Kidney (tissue), 14 donors: ENCODE measurements around the gene TSN. TPM values are rescaled to one million over a fixed set of nuclear protein-coding genes. Genes with fewer than 3 reads are reported as not detected.

Source experiments
- DNase-seq, 5 donors: peaks; one replicate each; pipeline ENCODE4 v3.0.0-alpha.2; 2013 to 2020
- FAIRE-seq: peaks from 2 replicates; lab custom pipeline; 2012; peaks lifted over from hg19 to GRCh38; lab: Jason Lieb, UNC
- H3K27ac ChIP-seq, 2 donors: one replicate each; pipeline ENCODE4 v1.7.0; 2013; ENCODE audit warnings: low read depth in 2 of 2, low read length in 2 of 2, inconsistent platforms in 1 of 2
- H3K27me3 ChIP-seq: one replicate; pipeline ENCODE4 v1.7.1; 2013; ENCODE audit warnings: low read length, inconsistent platforms; ENCODE audit not compliant: control insufficient read depth, insufficient read depth
- H3K36me3 ChIP-seq, 3 donors: one replicate each; pipeline versions ENCODE4 v1.7.0 to v1.7.1; 2013; ENCODE audit warnings: low read length in 3 of 3, control low read depth in 1 of 3, inconsistent platforms in 1 of 3; ENCODE audit not compliant: insufficient read depth in 3 of 3, control insufficient read depth in 2 of 3
- H3K4me1 ChIP-seq, 3 donors: one replicate each; pipeline versions ENCODE4 v1.7.0 to v1.7.1; 2013; ENCODE audit warnings: low read length in 3 of 3, inconsistent platforms in 1 of 3, low read depth in 1 of 3; ENCODE audit not compliant: control insufficient read depth in 2 of 3, insufficient read depth in 2 of 3
- H3K4me3 ChIP-seq, 3 donors: one replicate each; pipeline versions ENCODE4 v1.7.0 to v1.8.1; 2013; ENCODE audit warnings: low read length in 3 of 3, control low read depth in 1 of 3, inconsistent platforms in 1 of 3
- H3K9ac ChIP-seq, 3 donors: one replicate each; pipeline versions ENCODE4 v1.7.0 to v1.7.1; 2013; ENCODE audit warnings: low read length in 3 of 3, control low read depth in 1 of 3, inconsistent platforms in 1 of 3
- H3K9me3 ChIP-seq, 3 donors: one replicate each; pipeline versions ENCODE4 v1.7.0 to v1.7.1; 2013; ENCODE audit warnings: low read length in 3 of 3, control low read depth in 1 of 3, inconsistent platforms in 1 of 3; ENCODE audit not compliant: control insufficient read depth in 2 of 3, insufficient read depth in 1 of 3
- intact Hi-C: fragments of 100-400 bp; cut with DNase I; formaldehyde crosslinking; loops from one replicate; pipeline ENCODE4 v1.11.1; 2022
- polyA plus RNA-seq: library from polyadenylated mRNA; stranded (reverse); fragments of 350-450 nt; fragmentation: Illumina TruSeq; extraction: RNeasy Lipid Tissue Mini Kit (QIAGEN cat#74804); gene quantifications from one replicate; pipeline ENCODE4 v1.2.3, GENCODE V29; 2014; ENCODE audit warnings: low read depth, low replicate concordance; ENCODE audit not compliant: insufficient read depth
- total RNA-seq: library from RNA; stranded (reverse); fragmentation: NEBNext Ultra II Directional; extraction: Animal tissue kit (Norgen Biotek cat#: 25700); gene quantifications from one replicate; pipeline ENCODE4 v1.2.1, GENCODE V29; 2021
- TF ChIP-seq, protein P1 (sequence below): IDR thresholded peaks from 3 replicates; pipeline ENCODE4 v1.5.1; 2012; ENCODE audit warnings: mild to moderate bottlenecking, moderate library complexity, borderline replicate concordance; ENCODE audit not compliant: insufficient read depth; ENCODE audit errors: extremely low read depth
- donor health status: control.
- donor health status: control.
- donor health status: control.
- donor health status: control.
- donor health status: control.
- donor health status: DM: yes; HTN: yes; CAD: no.
- donor health status: Normal renal cell carcinoma (clear cell type).

TSN gene
- total and polyA plus RNA-seq, 2 donors from 2014 or later = 37.9 to 66.1 TPM

DNA sequence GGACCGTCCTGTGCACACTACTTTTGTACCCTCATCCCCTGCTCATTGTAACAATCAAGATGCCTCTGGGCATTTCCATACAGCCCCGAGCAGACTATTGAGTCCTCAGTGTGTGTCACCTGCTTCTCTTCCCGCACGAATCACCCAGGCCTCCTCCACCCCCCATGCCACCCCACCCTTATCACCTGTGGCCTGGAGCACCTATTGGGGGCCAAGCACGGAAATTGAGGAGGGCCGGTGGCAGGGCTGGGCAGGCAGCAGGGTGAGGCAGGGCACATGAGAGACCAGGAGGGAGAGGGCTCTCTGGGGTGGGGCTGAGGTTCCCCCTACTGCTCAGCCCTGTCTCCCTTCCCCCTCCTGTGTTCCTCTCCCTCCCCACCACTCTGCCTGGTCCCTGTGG, 14.5 kb upstream of the TSN start:
- Histone ChIP-seq H3K36me3 (no peaks in the 10 kb centered on the region), H3K9ac (no peak overlapping the region), H3K27me3 (no peaks in the 10 kb centered on the region), H3K4me3 (no peak overlapping the region), H3K4me1 (no peaks in the 10 kb centered on the region), H3K27ac (no peak overlapping the region), H3K9me3 (no peaks in the 10 kb centered on the region)
- FAIRE-seq (no peak), DNase-seq (no peak)
- TF ChIP-seq, protein P1, sequence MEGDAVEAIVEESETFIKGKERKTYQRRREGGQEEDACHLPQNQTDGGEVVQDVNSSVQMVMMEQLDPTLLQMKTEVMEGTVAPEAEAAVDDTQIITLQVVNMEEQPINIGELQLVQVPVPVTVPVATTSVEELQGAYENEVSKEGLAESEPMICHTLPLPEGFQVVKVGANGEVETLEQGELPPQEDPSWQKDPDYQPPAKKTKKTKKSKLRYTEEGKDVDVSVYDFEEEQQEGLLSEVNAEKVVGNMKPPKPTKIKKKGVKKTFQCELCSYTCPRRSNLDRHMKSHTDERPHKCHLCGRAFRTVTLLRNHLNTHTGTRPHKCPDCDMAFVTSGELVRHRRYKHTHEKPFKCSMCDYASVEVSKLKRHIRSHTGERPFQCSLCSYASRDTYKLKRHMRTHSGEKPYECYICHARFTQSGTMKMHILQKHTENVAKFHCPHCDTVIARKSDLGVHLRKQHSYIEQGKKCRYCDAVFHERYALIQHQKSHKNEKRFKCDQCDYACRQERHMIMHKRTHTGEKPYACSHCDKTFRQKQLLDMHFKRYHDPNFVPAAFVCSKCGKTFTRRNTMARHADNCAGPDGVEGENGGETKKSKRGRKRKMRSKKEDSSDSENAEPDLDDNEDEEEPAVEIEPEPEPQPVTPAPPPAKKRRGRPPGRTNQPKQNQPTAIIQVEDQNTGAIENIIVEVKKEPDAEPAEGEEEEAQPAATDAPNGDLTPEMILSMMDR = no peak
- intact Hi-C loops = no loop called here

DNA sequence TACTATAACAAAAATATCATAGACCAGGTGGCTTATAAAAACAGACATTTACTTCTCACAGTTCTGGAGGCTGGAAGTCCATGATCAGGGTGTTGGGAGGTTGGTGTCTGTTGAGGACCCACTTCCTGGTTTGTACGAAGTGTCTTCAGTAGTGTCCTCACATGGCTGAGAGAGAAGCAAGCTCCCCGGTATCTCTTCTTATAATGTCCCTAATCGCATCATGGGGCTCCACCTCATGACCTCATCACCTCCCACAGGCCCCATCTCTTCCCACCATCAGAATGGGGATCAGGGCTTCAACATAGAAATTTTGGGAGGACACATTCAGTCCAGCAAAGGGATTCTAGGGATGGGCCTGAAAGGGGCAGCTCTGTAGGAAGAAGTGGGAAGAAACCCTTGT, 14.0 kb upstream of the TSN start:
- Histone ChIP-seq H3K36me3 (no peaks in the 10 kb centered on the region), H3K4me1 (no peaks in the 10 kb centered on the region), H3K27ac (no peak overlapping the region), H3K9me3 (no peaks in the 10 kb centered on the region), H3K4me3 (no peak overlapping the region), H3K9ac (no peak overlapping the region), H3K27me3 (no peaks in the 10 kb centered on the region)
- FAIRE-seq (no peak), DNase-seq (no peak)
- TF ChIP-seq, protein P1 = no peak
- intact Hi-C loops = no loop called here

DNA sequence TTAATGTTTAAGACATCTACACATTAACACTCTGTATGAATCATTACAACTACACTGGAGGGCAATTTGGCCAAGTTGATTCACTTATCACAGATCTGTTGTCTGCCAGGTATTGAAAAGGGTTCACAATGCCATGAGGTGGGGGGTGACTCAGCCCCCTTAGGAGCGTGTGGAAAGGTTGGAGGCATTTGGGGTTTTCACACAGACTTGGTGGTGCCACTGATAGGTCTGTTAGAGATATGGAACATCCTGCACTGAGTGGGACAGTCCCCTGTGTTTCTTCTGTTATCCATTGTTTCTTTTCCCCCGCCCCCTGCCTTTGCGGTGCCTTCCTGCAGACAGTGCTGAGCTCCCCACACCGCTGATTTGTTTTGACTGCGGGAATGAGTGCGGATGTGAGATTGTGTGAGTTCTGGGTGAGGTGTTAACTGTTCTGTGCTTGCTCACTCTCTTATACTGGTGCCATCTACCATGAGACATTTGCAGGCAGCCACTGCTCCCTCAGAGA, 9.3 kb upstream of the TSN start:
- no peaks in the 10 kb centered on the region for H3K9me3 ChIP-seq
- no peak for FAIRE-seq
- DNase-seq = no peak
- H3K27me3 ChIP-seq = no peaks in the 10 kb centered on the region
- H3K36me3 ChIP-seq = no peaks in the 10 kb centered on the region
- H3K27ac ChIP-seq = no peak overlapping the region
- no peak overlapping the region for H3K9ac ChIP-seq
- TF ChIP-seq, protein P1 = no peak
- H3K4me1 ChIP-seq = no peaks in the 10 kb centered on the region
- no peak overlapping the region for H3K4me3 ChIP-seq
- intact Hi-C loops = no loop called here

DNA sequence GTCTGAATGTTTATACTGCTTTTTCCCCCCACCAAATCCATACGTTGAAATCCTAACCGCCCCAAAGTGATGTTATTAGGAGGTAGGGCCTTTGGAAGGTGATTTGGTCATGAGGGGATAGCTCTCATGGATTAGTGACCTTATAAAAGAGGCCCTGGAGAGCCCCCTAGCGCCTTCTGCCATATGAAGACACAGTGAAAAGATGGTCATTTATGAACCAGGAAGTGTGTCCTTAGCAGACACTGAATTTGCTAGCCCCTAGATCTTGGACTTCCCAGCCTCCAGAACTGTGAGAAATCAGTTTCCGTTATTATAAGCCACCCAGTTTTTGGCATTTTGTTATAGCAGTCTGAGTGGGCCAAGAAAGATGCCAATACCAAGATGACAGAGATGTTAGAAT, 7.2 kb upstream of the TSN start:
- Histone ChIP-seq H3K36me3 (no peaks in the 10 kb centered on the region), H3K27me3 (no peaks in the 10 kb centered on the region), H3K9ac (no peak overlapping the region), H3K9me3 (no peaks in the 10 kb centered on the region), H3K4me1 (no peaks in the 10 kb centered on the region), H3K27ac (no peak overlapping the region), H3K4me3 (no peak overlapping the region)
- TF ChIP-seq, protein P1 = no peak
- DNase-seq (peak in 2 of 5 donors; percentile 19 to 26), FAIRE-seq (no peak)
- intact Hi-C loops = no loop called here
